ENCODE measurements around the gene SH3GL1.

GRCh38 chr19:4401769-4402170 is 1.4 kb upstream of the SH3GL1 start:
- TF ChIP-seq CTCF (conservative IDR thresholded peaks at IDR 0.05; ENCODE audit: low read length): no peak
- no peak for TF ChIP-seq EZH2phosphoT487 (IDR thresholded peaks at IDR 0.05; ENCODE audit: borderline replicate concordance, low read depth, low read length)

All from OCI-LY7 (cell line).